NCI-H1694 (cell line): Measurements from ENCODE around the gene SCUBE1.

Source experiments
- DNase-seq: peaks from one replicate; lab custom pipeline; 2025; lab: John Stamatoyannopoulos, UW

SCUBE1 gene

DNA sequence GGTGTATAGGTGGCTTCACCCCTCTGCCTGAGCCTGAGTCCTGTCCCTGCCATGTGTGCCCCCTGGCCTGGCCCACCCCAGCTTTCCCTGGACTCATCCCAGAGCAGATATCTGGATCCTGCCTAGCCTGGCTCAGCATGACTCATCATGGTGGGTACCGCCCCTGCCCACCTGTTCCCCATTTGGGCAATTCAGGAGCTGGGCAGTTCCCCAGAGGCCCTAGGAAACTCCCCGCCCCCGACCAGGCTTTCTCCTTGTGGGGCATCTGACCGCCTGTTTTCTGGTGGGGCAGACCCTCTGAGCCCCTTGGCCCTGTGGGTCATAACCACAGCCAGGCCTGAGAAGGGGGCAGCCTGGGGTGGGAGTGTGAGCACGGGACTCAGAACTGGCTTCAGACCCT is 187.4 kb downstream of the SCUBE1 start:
- no peak for DNase-seq

DNA sequence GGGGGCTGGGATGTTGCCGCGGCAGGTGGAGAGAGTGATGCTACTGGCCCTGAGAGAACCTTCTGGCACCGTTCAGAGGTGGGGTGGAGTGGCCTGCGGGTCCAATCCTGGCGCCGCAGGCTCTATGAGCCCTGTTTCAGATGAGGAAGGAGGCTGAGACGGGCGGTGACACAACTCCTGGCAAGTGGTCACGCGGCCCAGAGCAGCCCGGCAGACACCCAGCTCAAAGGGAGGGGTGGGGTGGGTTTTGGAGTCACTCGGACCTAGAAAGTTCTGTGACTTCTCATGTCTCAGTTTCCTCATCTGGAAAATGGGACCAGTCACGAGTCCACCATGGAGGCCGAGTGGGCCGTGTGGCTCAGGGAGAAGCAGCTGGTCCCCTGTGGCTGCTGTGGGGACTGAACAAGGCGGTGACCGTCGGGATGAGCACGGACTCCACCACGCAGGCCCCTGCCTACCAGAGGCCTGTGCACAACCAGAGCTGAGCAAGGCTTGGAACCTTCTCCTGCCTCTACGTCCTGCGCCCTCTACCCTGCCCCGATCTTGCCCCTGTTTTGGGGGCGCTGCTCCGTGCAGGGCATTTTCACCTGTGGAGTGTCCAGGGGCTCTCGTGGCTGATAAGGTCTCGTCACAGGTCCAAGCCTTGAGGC is 188.2 kb downstream of the SCUBE1 start:
- DNase-seq = no peak

DNA sequence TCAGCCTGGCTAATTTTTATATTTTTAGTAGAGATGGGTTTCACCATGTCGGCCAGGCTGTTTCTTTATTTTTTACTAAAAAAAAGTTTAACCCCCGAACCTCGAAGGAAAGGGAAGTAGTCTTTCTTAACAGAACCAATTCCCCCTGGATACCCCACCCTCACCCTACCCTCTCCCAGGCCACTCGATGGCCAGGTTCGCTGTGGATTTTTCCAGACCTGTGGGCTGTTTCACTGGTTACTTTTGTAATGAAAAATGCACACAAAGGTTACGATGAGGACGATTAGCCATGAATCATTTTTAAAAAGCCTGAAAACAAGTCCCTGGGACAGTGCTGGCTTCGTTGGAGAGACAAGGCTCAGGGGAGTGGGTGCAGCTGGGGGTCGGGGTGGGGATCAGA is 189.3 kb downstream of the SCUBE1 start:
- DNase-seq = no peak

GRCh38 chr22:43152357-43153071 is 190.7 kb downstream of the SCUBE1 start:
- DNase-seq = peak; percentile 33

GRCh38 chr22:43152003-43152356 is 191.2 kb downstream of the SCUBE1 start:
- DNase-seq = no peak

DNA sequence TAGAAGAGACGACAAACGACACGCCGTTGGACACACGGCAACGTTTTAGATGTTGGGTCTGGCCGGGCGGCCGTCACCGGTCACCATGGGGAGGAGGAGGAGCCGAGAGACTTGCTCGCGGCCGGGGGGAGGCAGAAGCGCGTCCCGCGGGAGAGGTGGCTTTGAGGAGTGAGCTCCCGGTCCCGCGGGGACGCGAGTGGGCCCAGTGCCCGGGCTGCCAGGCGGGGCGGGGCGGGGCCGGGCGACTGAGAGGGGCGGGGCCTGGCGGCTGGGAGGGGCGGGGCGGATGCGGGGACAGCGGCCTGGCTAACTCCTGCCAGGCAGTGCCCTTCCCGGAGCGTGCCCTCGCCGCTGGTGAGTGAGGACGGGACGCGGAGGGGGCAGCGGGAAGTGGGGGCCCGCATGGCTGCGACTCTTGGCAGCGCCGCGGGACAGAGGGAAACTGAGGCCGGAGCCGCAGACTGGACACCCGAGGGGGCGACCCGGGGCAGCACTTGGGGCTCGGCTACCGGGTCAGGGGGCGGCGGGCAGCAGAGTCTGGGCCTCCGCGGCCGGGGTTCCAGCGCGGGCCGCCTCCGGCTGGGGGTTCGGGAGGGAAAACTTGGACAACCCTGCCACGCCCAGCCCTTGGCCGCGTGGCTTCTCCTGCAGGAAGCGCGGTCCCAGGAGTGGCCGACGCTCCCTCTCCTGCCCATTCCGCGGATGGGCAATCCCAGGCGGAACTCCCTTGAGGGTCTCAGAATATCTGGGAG is 191.7 kb downstream of the SCUBE1 start, which contains the start of gene TSPO:
Gene TSPO (plus strand): TSS at position 309 of the 752 bp plus-strand sequence. CDS start 7,680 bp downstream, outside the sequence.
- DNase-seq = no peak

GRCh38 chr22:43150731-43151206 is 192.4 kb downstream of the SCUBE1 start:
- DNase-seq = no peak

DNA sequence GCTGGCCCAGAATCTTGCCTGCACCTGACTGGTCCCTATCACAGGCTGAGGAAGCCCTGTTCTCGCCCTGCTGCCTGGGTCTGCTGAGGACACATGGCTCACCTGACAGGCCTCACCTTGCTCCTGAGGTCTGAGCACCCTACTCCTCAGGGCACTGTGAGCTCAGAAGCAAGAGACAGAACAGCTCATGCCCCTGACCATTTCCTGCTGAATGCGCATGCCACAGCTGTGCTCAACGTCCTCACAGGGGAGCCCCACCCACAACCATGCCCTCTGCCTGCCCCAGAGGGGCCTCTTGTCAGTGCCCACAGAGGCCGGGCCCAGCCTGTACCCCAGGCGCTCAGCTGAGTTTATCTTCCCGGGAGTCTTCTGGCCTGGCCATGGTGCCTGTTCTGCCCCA is 194.6 kb downstream of the SCUBE1 start:
- no peak for DNase-seq

- DNase-seq = no peak
Measured at GRCh38 chr22:43147821-43148220, 195.4 kb downstream of the SCUBE1 start.
